GM18520 (cell line): ENCODE measurements around the gene PLCH1.

ENCODE experiments used
- ATAC-seq: cut with Tn5 transposase; IDR thresholded peaks from one replicate; pipeline ENCODE4 v1.9.1; 2021; ENCODE audit not compliant: unreplicated experiment

Gene PLCH1

GRCh38 chr3:155744626-155745324 is at the start of gene PLCH1:
TSS of gene PLCH1 (minus strand) at chr3:155745071. CDS start at chr3:155704224, 40,847 bp downstream.
- ATAC-seq, result no peak

- no peak for ATAC-seq
These were observed 47.7 kb upstream of the PLCH1 start for GRCh38 chr3:155792532-155792931.

DNA sequence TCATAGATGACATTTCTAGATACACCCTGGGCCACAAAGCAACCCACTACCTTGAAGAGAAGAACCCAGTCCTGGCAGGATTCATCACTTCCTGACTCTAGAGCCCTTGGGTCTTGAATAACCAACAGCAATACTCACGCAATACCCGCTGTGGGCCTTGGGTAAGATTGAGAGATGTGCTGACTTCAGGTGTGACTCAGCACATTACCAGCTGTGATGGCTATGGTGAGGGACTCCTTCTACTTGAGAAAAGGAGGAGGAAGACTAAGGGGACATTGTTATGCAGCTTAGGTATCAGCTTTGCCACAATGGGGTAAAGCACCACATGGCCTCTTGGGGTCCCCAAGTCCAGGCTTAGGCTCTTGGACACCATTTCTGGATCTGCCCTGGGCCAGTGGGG is 46.3 kb upstream of the PLCH1 start:
- no peak for ATAC-seq

GRCh38 chr3:155790272-155790925 is 45.5 kb upstream of the PLCH1 start:
- no peak for ATAC-seq

GRCh38 chr3:155785662-155786295 is 40.9 kb upstream of the PLCH1 start:
- no peak for ATAC-seq

DNA sequence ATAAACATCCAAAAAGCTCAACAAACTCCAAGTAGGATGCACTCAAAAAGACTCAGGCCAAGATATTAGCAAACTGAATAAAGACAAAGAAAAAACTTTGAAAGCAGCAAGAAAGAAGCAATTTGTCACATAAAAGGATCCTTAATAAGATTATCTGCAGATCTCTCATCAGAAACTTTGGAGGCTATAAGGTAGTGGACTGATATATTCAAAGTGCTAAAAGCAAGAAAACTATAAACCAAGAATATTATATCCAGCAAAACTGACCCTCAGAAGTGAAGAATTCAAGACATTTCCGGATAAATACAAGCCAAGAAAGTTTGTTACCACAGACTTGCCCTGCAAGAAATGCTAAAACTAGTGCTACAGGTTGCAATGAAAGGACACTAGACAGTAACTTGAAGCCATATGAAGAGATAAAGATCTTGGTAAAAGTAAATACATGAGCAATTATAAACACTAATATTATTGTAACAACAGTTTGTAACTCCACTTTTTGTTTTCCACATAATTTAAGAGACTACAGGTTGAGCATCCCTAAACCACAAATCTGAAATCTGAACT is 37.6 kb upstream of the PLCH1 start:
- no peak for ATAC-seq

GRCh38 chr3:155780291-155780690 is 35.4 kb upstream of the PLCH1 start:
- ATAC-seq, result no peak

DNA sequence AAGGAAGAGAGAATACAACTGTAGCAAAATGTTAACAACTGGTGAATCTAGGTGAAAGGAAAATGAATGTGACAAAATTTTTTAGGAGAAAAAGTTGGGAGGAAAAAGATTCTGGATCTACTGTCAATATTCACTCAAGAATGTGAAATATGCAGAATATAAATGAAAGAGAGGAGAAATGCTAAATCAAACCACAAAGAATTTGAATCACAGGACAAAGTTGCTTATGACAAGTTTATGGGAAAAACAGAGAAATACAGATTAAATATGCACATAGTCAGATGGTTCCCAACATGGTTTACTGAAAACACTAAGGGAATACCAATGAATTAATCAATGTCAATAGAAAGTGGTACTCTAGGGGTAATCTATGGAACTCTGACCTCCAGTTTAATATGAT is 33.6 kb upstream of the PLCH1 start:
- ATAC-seq, result no peak

DNA sequence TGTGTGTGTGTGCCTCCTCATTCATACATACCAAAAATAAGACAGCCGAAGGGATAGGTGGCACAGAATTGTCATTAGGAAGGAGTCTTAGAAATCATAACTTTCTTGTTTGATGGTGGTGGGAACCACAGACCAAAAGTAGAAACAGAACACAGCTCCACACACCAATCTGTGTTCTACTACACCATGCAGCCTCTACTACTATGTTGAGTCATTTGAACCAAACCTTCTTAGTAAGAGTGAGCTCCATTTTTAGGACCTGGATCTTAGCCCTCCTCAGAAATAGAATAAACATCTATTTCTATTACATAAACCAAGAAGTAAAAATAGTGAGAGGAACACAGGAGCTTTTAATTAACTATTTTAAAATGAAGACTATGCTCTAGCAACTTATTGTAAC is 27.9 kb upstream of the PLCH1 start:
- no peak for ATAC-seq

- no peak for ATAC-seq
These were observed 26.3 kb upstream of the PLCH1 start for GRCh38 chr3:155771126-155771525.

GRCh38 chr3:155766206-155766605 is 21.3 kb upstream of the PLCH1 start:
- no peak for ATAC-seq

DNA sequence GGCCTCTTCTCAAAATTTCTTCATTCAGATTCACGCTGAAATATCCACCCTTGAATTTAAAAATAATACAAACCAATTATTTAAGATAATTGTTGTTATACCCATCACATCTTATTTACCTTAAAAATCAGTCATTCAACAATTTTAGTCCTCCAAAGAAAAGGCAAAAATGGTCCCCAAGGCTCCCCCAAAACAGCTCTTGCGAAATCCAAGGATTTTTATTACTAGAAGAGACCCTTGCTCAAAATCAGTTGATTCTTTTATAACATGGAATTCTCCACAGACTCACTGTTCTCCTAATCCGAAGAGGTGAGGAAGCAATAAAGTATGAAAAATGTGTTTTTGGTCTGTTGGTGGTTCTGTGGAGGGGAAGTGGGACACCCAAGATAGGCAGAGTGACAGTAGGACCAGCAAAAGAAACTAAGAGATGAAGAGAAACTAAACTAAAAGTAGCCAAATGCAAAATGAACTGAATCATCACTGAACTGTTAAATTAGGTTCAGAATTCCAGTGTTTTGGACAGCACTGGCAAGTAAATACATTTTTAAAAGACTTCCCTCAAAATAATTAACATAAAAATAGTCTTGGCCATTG is 19.1 kb upstream of the PLCH1 start:
- ATAC-seq, result no peak

DNA sequence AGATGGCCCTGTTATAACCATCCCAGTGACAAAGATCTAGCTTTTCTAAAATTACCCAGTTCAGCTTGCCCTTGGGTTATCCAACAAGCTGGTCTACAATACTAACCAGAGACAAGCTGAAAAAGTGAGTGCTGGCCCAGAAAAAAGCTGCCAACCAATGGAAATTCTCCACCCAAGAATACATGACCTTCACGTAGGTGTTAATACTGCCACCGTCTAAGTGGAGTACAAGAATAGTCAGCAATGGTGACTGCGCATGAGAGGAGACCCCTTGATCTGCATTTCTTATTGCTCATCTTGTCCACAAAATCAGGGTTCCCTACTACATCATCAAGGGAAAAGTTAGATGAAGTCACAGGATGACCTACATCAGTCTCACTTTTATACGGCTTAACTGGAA is 15.8 kb upstream of the PLCH1 start:
- no peak for ATAC-seq

DNA sequence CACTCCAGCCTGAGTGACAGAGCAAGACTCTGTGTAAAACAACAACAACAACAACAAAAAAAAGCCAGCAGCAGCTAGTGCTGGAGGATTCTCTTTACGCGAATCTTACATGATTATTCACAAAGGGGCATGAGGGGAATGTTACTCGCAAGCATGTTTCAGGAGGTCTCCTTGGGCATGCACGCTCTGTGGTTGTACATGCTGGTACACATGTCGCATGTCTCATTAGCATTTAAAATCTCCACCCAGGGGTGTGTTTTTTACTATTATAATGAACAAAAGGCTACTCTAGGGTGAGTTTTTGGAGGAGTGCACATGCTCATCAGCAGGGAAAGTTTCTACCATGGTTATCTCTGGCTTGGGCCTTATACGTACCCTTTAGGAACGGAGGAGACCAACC is 12.7 kb upstream of the PLCH1 start:
- ATAC-seq, result no peak

DNA sequence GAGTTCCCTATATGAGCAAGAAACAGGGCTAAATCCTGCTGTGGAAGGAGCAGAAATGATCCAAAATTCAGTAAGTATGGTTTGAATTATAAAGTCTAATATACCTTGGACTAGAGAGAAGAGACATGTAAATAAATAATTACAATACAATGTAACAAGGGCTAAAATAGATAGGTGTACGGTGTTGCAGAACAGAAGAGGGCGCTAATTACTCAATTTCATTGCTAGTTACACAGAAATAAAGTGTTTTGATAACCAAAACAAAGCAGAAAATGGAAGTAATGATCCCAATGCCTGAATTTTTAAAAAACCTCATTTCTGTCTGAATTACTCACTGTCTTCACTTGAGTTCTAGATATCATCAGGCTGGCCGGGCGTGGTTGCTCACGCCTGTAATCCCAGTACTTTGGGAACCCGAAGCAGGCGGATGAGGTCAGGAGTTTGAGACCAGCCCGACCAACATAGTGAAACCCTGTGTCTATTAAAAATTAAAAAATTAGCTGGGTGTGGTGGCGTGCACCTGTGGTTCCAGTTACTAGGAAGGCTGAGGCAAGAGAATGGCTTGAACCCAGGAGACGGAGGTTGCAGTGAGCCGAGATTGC is 8.3 kb upstream of the PLCH1 start:
- ATAC-seq, result no peak

GRCh38 chr3:155748611-155749365 is 3.9 kb upstream of the PLCH1 start:
- no peak for ATAC-seq

- ATAC-seq, result no peak
These were observed 3.0 kb upstream of the PLCH1 start for GRCh38 chr3:155747946-155748290.

DNA sequence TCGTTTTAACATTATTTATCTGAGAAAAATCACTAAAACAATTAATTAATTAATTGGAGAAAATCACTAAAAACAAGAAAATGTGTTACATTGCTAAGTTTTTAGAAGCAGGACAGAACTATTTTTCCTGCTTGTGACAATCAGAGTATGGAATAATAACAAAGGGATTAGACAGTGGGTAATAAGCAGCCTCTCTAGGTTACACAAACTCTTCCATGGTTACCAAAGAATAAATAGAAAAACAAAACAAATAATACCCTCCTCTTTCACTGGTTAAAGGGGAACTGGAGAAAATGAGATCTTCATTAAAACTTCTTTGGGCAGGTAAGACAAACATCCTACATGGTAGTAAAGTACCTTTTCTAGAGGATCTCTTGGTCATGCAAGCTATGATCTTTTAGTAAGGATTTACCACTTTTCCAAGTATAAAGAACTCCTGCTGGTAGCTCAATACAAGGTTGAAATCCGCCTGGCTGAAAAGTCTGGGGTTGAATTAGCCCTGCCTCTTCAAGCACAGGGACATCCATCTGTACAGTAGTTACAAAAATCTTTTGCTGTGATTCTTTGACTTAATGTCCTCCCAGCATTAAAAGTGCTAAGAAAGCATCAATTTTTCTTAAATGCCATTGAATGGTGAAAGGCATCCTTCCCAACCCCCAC is 2.5 kb upstream of the PLCH1 start:
- ATAC-seq, result no peak

- no peak for ATAC-seq
These were observed 1.8 kb upstream of the PLCH1 start for GRCh38 chr3:155746703-155747102.
